HEK293 (cell line): ENCODE results near the gene PREX1.

Experiments used
- BCL11A ChIP-seq: fragments of 450-650 bp; formaldehyde crosslinking; IDR thresholded peaks from 2 replicates; pipeline ENCODE4 v1.5.1; 2016; ENCODE audit warnings: low read depth, missing biosample characterization, missing genetic modification characterization
- ELK4 ChIP-seq: IDR thresholded peaks from 2 replicates; pipeline ENCODE4 v1.6.1; 2011; ENCODE audit warnings: mild to moderate bottlenecking, low read depth, low read length, borderline replicate concordance
- HOXD13 ChIP-seq: sonication (generic); formaldehyde crosslinking; IDR thresholded peaks from 2 replicates; pipeline ENCODE4 v1.8.0; 2022; ENCODE audit warnings: missing genetic modification reagents, borderline replicate concordance
- KLF1 ChIP-seq: fragments of 450-650 bp; formaldehyde crosslinking; IDR thresholded peaks from 2 replicates; pipeline ENCODE4 v1.5.1; 2016; ENCODE audit warnings: missing biosample characterization, missing genetic modification characterization
- KLF16 ChIP-seq: fragments of 450-650 bp; formaldehyde crosslinking; IDR thresholded peaks from 2 replicates; pipeline ENCODE4 v1.5.1; 2017; ENCODE audit warnings: missing biosample characterization, missing genetic modification characterization
- KLF8 ChIP-seq: fragments of 450-650 bp; formaldehyde crosslinking; IDR thresholded peaks from 2 replicates; pipeline ENCODE4 v1.5.1; 2016; ENCODE audit warnings: missing biosample characterization, missing genetic modification characterization
- MZF1 ChIP-seq: fragments of 450-650 bp; formaldehyde crosslinking; IDR thresholded peaks from 2 replicates; pipeline ENCODE4 v1.5.1; 2017; ENCODE audit warnings: missing biosample characterization, missing genetic modification characterization, borderline replicate concordance
- SCRT2 ChIP-seq: fragments of 450-650 bp; formaldehyde crosslinking; IDR thresholded peaks from 2 replicates; pipeline ENCODE4 v1.5.1; 2016; ENCODE audit warnings: missing biosample characterization, missing genetic modification characterization
- SP2 ChIP-seq: fragments of 450-650 bp; formaldehyde crosslinking; IDR thresholded peaks from 2 replicates; pipeline ENCODE4 v1.5.1; 2016; ENCODE audit warnings: missing biosample characterization, missing genetic modification characterization
- SP3 ChIP-seq: fragments of 450-650 bp; formaldehyde crosslinking; IDR thresholded peaks from 2 replicates; pipeline ENCODE4 v1.5.1; 2016; ENCODE audit warnings: missing biosample characterization, missing genetic modification characterization
- ZBTB26 ChIP-seq: fragments of 450-650 bp; formaldehyde crosslinking; optimal IDR thresholded peaks from 2 replicates; pipeline ENCODE3; 2016; ENCODE audit warnings: missing biosample characterization, mild to moderate bottlenecking, missing genetic modification characterization
- ZBTB8A ChIP-seq: fragments of 450-650 bp; formaldehyde crosslinking; IDR thresholded peaks from 2 replicates; pipeline ENCODE4 v1.5.1; 2016; ENCODE audit warnings: missing biosample characterization, missing genetic modification characterization
- ZNF132 ChIP-seq: fragments of 450-650 bp; formaldehyde crosslinking; IDR thresholded peaks from 2 replicates; pipeline ENCODE4 v1.5.1; 2017; ENCODE audit warnings: missing biosample characterization, missing genetic modification characterization, borderline replicate concordance
- ZNF157 ChIP-seq: fragments of 450-650 bp; formaldehyde crosslinking; IDR thresholded peaks from 2 replicates; pipeline ENCODE4 v1.5.1; 2016; ENCODE audit warnings: missing biosample characterization, missing genetic modification characterization
- ZNF184 ChIP-seq: fragments of 450-650 bp; IDR thresholded peaks from 2 replicates; pipeline ENCODE4 v1.5.1; 2018; ENCODE audit warnings: missing biosample characterization, mild to moderate bottlenecking, missing genetic modification characterization
- ZNF211 ChIP-seq: fragments of 450-650 bp; formaldehyde crosslinking; IDR thresholded peaks from 2 replicates; pipeline ENCODE4 v1.5.1; 2016; ENCODE audit warnings: low read depth, missing biosample characterization, missing genetic modification characterization
- ZNF221 ChIP-seq: fragments of 450-650 bp; formaldehyde crosslinking; IDR thresholded peaks from 2 replicates; pipeline ENCODE4 v1.5.1; 2017; ENCODE audit warnings: missing biosample characterization, missing genetic modification characterization, borderline replicate concordance
- ZNF239 ChIP-seq: fragments of 450-650 bp; formaldehyde crosslinking; IDR thresholded peaks from 2 replicates; pipeline ENCODE4 v1.5.1; 2016; ENCODE audit warnings: missing biosample characterization, missing genetic modification characterization
- ZNF280D ChIP-seq: fragments of 450-650 bp; formaldehyde crosslinking; IDR thresholded peaks from 2 replicates; pipeline ENCODE4 v1.5.1; 2016; ENCODE audit warnings: missing biosample characterization, missing genetic modification characterization
- ZNF324 ChIP-seq: fragments of 450-650 bp; formaldehyde crosslinking; IDR thresholded peaks from 2 replicates; pipeline ENCODE4 v1.5.1; 2016; ENCODE audit warnings: missing biosample characterization, missing genetic modification characterization
- ZNF341 ChIP-seq: fragments of 450-650 bp; formaldehyde crosslinking; IDR thresholded peaks from 2 replicates; pipeline ENCODE4; 2016; ENCODE audit warnings: low read depth, missing biosample characterization, missing genetic modification characterization
- ZNF449 ChIP-seq: fragments of 450-650 bp; formaldehyde crosslinking; IDR thresholded peaks from 2 replicates; pipeline ENCODE4 v1.5.1; 2017; ENCODE audit warnings: missing biosample characterization, mild to moderate bottlenecking, missing genetic modification characterization, moderate library complexity
- ZNF488 ChIP-seq: fragments of 450-650 bp; formaldehyde crosslinking; IDR thresholded peaks from 2 replicates; pipeline ENCODE4 v1.5.1; 2016; ENCODE audit warnings: missing biosample characterization, missing genetic modification characterization
- ZNF510 ChIP-seq: fragments of 450-650 bp; formaldehyde crosslinking; IDR thresholded peaks from 2 replicates; pipeline ENCODE4 v1.5.1; 2018; ENCODE audit warnings: mild to moderate bottlenecking, missing genetic modification characterization, missing biosample characterization; ENCODE audit not compliant: insufficient replicate concordance
- ZNF513 ChIP-seq: fragments of 450-650 bp; IDR thresholded peaks from 2 replicates; pipeline ENCODE4 v1.5.1; 2018; ENCODE audit warnings: missing biosample characterization, missing genetic modification characterization
- ZNF548 ChIP-seq: fragments of 450-650 bp; formaldehyde crosslinking; IDR thresholded peaks from 2 replicates; pipeline ENCODE4 v1.5.1; 2016; ENCODE audit warnings: missing biosample characterization, missing genetic modification characterization
- ZNF701 ChIP-seq: fragments of 450-650 bp; formaldehyde crosslinking; IDR thresholded peaks from 2 replicates; pipeline ENCODE4 v1.5.1; 2016; ENCODE audit warnings: missing biosample characterization, missing genetic modification characterization
- ZNF76 ChIP-seq: fragments of 450-650 bp; formaldehyde crosslinking; IDR thresholded peaks from 2 replicates; pipeline ENCODE4; 2016; ENCODE audit warnings: low read depth, missing biosample characterization, missing genetic modification characterization, borderline replicate concordance
- ZNF830 ChIP-seq: fragments of 450-650 bp; IDR thresholded peaks from 2 replicates; pipeline ENCODE4 v1.5.0; 2018; ENCODE audit warnings: missing biosample characterization, missing genetic modification characterization, low read depth, mild to moderate bottlenecking, moderate library complexity
- ZSCAN4 ChIP-seq: fragments of 450-650 bp; formaldehyde crosslinking; IDR thresholded peaks from 2 replicates; pipeline ENCODE4 v1.5.1; 2017; ENCODE audit warnings: missing biosample characterization, missing genetic modification characterization

Gene PREX1

GRCh38 chr20:48697845-48698491, 129.8 kb downstream of the PREX1 start (continued):
- 0 out of 2 replicates have a peak, but pooled peaks have one; percentile 32 for TF ChIP-seq BCL11A
- TF ChIP-seq ZBTB8A = peak; percentile 77
- TF ChIP-seq ZNF221 (tag by site-specific recombination) = no peak
- no peak for TF ChIP-seq SP3
- no peak for TF ChIP-seq ZNF324 (tag by site-specific recombination)
- TF ChIP-seq ZNF449 = no peak
- TF ChIP-seq KLF1 (tag by site-specific recombination) = 0 out of 2 replicates have a peak, but pooled peaks have one; percentile 12
- no peak for TF ChIP-seq MZF1 (tag by site-specific recombination)
- no peak for TF ChIP-seq ZNF76
- TF ChIP-seq ZNF513 = no peak
- TF ChIP-seq ELK4 = no peak
- TF ChIP-seq ZSCAN4 (tag by site-specific recombination) = no peak
- no peak for TF ChIP-seq ZNF548
- TF ChIP-seq ZNF211 (tag by site-specific recombination) = no peak
- TF ChIP-seq ZNF341 (tag by site-specific recombination) = no peak
- no peak for TF ChIP-seq ZBTB26 (tag by site-specific recombination)
- TF ChIP-seq KLF8 (tag by site-specific recombination) = no peak
- TF ChIP-seq ZNF830 = no peak
- peak; percentile 39; the same call in 1 of the 2 replicates for TF ChIP-seq SCRT2 (tag by site-specific recombination)
- TF ChIP-seq KLF16 (tag by site-specific recombination) = peak; percentile 65; the same call in 1 of the 2 replicates
- TF ChIP-seq ZNF239 = no peak
- no peak for TF ChIP-seq ZNF510 (tag by site-specific recombination)
- no peak for TF ChIP-seq ZNF488 (tag by site-specific recombination)
- no peak for TF ChIP-seq ZNF157
- TF ChIP-seq HOXD13 = no peak
- TF ChIP-seq ZNF132 = no peak
- TF ChIP-seq ZNF280D (tag by site-specific recombination) = no peak
- TF ChIP-seq ZNF184 (tag by site-specific recombination) = peak; percentile 52; the same call in 1 of the 2 replicates
- TF ChIP-seq SP2 = no peak
- TF ChIP-seq ZNF701 (tag by site-specific recombination) = no peak
